Stimulated activated effector memory CD8-positive, alpha-beta T cell treated with anti-CD3 and anti-CD28 coated beads, Interleukin-12 subunit alpha, Interleukin-12 subunit beta, amount 100 ng/mL, for 72 hours (primary cell): Measurements from ENCODE around the gene VPS26B.

Experiments used
- ATAC-seq: fragments of 150-1000 bp; cut with Tn5 transposase; 2 replicates; pipeline ENCODE4 v1.10.0; 2021
- DNase-seq, 2 donors: peaks; one replicate each; pipeline ENCODE4 v3.0.0; 2021 to 2022; ENCODE audit warnings: low spot score in 2 of 2
- H3K27ac Mint-ChIP-seq: one replicate; pipeline ENCODE4 v1.8.0; 2022; ENCODE audit warnings: mild to moderate bottlenecking, mixed read lengths
- H3K36me3 Mint-ChIP-seq: one replicate; pipeline ENCODE4 v1.8.0; 2022; ENCODE audit warnings: mild to moderate bottlenecking, mixed read lengths
- H3K4me1 Mint-ChIP-seq: one replicate; pipeline ENCODE4 v1.8.0; 2022; ENCODE audit warnings: mixed read lengths
- H3K4me3 Mint-ChIP-seq: one replicate; pipeline ENCODE4 v1.8.0; 2022; ENCODE audit warnings: mild to moderate bottlenecking, mixed read lengths
- H3K9me3 Mint-ChIP-seq: one replicate; pipeline ENCODE4 v1.8.0; 2022; ENCODE audit warnings: mixed read lengths

The VPS26B gene

DNA sequence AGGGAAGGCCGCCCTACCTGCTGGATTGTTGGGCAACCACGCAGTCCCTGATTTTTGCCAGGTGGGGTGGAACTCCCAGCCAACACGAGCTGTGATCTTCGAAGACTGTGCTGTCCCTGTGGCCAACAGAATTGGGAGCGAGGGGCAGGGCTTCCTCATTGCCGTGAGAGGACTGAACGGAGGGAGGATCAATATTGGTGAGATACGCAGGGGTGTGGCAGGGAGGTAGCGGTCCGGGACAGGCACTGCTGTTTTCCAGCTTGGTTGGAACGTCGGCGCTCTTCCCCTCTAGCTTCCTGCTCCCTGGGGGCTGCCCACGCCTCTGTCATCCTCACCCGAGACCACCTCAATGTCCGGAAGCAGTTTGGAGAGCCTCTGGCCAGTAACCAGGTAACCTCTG is 36.5 kb downstream of the VPS26B start:
- H3K27ac Mint-ChIP-seq = no peak overlapping the region
- ATAC-seq (no peak), DNase-seq (no peak)
- H3K9me3 Mint-ChIP-seq = no peaks in the 10 kb centered on the region
- H3K4me1 Mint-ChIP-seq = peaks cover 4% of the 10 kb centered on the region
- H3K36me3 Mint-ChIP-seq = peaks cover 56% of the 10 kb centered on the region
- no peak overlapping the region for H3K4me3 Mint-ChIP-seq

DNA sequence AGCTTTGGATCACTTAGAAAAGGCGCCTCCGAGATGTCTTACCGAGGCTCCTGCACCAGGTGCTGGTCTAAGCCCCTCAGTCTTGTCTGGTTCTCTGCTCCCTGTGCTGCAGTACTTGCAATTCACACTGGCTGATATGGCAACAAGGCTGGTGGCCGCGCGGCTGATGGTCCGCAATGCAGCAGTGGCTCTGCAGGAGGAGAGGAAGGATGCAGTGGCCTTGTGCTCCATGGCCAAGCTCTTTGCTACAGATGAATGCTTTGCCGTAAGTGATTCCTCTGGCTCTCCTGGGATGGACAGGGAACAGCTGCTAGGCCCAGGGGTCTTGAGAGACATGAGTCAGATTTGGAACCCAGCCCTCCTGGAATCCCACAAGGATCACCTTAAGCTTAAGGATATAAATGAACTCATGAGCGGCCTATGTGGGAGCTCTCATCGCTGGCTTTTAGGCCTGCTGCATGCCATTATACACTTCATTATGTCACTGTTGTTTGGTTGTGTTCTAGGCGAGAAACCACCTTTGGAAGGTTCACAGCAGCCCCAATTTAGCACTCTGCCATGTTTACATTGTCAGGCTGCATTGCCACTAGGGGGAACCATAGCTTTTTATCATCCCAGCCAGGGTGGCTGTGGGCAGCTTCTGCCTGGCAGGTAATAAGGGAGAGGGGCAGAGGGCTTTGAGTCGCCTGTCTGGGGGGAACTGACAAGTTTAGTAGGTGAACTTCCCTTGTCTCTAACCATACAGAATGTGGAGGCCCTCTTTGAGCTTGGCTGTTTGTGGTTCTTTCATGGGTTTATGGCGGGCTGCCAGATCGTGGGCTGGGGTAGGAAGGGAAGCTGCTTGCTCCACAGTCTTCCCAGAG is 37.4 kb downstream of the VPS26B start:
- ATAC-seq (peak; percentile 70), DNase-seq (no peak)
- no peaks in the 10 kb centered on the region for H3K9me3 Mint-ChIP-seq
- H3K4me1 Mint-ChIP-seq = no peaks in the 10 kb centered on the region
- H3K36me3 Mint-ChIP-seq = peaks cover 53% of the 10 kb centered on the region
- no peak overlapping the region for H3K4me3 Mint-ChIP-seq
- no peak overlapping the region for H3K27ac Mint-ChIP-seq

DNA sequence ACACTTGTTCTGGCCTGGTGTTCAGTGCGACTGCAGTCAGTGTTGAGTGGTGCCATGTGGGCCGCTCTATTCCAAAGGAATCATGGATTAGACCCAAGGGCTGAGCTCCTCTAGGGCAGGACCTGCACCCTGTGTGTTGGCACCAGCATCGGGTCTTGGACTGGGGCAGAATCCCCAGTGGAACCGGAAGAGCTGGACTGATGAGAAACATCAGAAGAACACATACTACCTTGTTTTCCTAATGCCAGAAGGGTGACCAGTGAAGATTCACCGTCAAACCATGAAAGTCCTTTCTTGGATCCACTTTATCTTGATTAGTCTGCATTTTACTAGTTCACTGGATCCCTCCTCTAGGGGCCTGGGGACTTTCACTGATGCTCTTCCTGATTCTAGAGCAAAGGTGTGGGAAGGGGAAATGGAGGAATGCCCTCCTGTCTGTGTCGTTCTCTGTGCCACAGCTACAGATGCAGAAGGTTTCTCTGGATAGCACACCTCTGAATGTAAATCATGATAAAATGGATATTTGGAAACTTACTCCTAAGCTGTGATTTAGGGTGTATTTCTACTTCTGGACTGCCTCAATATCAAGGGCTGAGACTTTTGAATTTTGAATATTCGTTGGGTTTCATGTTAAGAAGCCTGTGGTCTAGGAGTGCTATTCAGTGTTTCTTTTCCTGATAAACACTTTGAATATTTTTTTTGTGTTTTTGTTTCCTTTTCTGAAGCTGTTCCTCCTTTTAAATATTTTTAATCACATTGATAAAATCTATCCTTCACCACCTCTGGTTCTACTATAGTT is 40.7 kb downstream of the VPS26B start:
- no peak overlapping the region for H3K4me3 Mint-ChIP-seq
- H3K27ac Mint-ChIP-seq = peak overlapping the region; percentile 43

DNA sequence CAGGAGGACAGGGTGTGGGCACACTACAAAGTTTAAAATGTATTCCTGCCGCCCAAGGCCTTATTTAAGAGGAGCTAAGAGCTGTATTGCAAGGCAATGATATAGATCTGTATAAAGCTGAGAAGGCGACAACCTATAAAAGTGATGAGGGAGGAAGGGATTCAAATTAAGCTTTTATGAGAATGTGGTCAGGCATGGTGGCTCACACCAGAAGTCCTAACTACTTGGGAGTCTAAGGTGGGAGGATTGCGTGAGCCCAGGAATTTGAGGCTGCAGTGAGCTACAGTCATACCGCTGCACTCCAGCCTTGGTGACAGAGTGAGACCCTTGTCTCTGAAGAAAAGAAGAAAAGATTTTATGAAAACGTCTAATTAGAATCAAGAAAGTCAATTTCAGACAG is 42.0 kb downstream of the VPS26B start:
- DNase-seq (no peak), ATAC-seq (no peak)
- peaks cover 18% of the 10 kb centered on the region for H3K36me3 Mint-ChIP-seq
- H3K27ac Mint-ChIP-seq = no peak overlapping the region
- no peaks in the 10 kb centered on the region for H3K9me3 Mint-ChIP-seq
- no peak overlapping the region for H3K4me3 Mint-ChIP-seq
- peaks cover 19% of the 10 kb centered on the region for H3K4me1 Mint-ChIP-seq

More for the DNA sequence above, 40.7 kb downstream of the VPS26B start:
- peaks cover 7% of the 10 kb centered on the region for H3K4me1 Mint-ChIP-seq
- DNase-seq (no peak), ATAC-seq (no peak)
- peaks cover 25% of the 10 kb centered on the region for H3K36me3 Mint-ChIP-seq
- no peaks in the 10 kb centered on the region for H3K9me3 Mint-ChIP-seq

DNA sequence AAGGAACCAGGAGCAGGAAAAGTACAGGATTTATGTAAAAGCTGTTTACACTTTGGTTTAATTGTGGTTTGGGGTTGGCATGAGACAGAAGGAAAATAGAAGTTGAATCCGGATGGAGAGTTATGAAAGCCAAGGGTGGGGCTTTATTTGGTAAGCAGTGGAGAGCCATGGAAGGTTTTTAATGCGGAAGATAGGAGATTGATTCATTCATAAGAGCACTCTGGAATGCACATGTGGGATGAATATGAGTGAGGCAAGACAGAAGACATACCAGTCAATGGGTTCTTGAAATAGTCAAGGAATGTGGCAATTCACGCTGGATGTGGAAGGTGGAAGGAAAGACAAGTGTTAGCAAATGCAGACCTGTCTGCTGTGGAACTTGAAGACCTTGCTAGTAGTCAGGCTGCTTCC is 42.4 kb downstream of the VPS26B start:
- DNase-seq = no peak
- ATAC-seq = no peak
- H3K36me3 Mint-ChIP-seq = peaks cover 14% of the 10 kb centered on the region

DNA sequence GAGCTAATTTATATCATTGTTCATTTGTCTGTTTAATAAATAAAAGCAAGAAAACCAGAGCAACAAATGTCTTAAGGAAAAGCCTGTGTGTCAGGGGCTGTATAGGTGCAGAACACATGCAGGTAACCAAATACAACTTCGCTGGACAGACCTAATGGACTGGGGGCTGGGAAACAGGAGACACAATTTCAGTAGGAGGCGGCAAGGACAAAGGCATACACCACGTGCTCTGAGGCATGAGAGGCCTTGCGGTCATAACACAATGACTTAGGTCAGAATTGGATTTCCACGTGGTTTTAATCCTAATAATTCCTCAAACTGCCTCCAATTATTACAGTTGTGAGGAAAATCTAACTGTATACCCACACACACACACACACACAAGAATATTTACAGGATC is 43.0 kb downstream of the VPS26B start:
- DNase-seq = no peak
- no peak overlapping the region for H3K4me3 Mint-ChIP-seq
- peaks cover 9% of the 10 kb centered on the region for H3K36me3 Mint-ChIP-seq
- no peak for ATAC-seq
- H3K4me1 Mint-ChIP-seq = peaks cover 21% of the 10 kb centered on the region
- H3K9me3 Mint-ChIP-seq = no peaks in the 10 kb centered on the region
- no peak overlapping the region for H3K27ac Mint-ChIP-seq

More for the DNA sequence above, 42.4 kb downstream of the VPS26B start:
- Mint-ChIP-seq H3K9me3 (no peaks in the 10 kb centered on the region), H3K4me1 (peaks cover 21% of the 10 kb centered on the region), H3K4me3 (no peak overlapping the region), H3K27ac (no peak overlapping the region)

DNA sequence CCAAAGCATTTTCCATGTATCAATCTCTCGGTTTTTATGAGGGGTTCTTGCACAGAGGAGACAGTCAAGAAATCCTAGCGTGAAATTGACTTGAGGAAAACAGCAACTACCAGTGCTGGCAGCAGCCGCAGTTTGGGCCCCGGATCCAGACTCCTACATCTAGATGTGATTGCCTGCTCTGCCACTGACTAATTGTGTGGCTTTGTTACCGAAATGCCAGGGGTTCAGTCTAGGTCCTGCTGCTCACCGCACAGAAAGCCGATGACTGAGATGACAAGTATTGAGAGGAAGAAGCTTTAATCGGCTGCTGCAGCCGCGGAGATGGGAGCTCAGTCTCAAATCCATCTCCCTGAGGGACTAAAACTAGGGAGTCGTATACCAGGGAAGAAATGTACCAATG is 43.5 kb downstream of the VPS26B start:
- no peaks in the 10 kb centered on the region for H3K9me3 Mint-ChIP-seq
- H3K4me1 Mint-ChIP-seq = peaks cover 24% of the 10 kb centered on the region
- ATAC-seq (no peak), DNase-seq (no peak)
- H3K36me3 Mint-ChIP-seq = peaks cover 9% of the 10 kb centered on the region
- no peak overlapping the region for H3K27ac Mint-ChIP-seq
- H3K4me3 Mint-ChIP-seq = no peak overlapping the region

DNA sequence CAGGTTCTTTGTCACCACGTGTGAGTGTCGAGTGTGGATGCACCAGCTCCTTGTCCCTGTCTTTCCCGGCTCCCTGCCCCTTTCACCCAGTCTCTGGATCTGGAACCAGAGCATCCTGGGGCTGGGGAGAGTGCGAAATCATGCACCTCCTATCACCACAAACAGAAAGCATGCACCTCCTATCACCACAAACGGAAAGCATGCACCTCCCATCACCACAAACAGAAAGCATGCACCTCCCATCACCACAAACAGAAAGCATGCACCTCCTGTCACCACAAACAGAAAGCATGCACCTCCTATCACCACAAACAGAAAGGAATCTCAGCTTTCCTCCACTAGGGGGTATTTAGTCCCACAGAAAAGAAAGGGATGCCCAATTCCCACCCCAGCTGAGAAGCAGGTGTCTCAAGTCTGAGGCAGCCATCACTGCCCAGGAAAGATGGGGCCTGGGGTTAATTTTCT is 45.8 kb downstream of the VPS26B start:
- Mint-ChIP-seq H3K27ac (peak overlapping the region; percentile 84), H3K36me3 (no peaks in the 10 kb centered on the region), H3K4me1 (peaks cover 30% of the 10 kb centered on the region), H3K4me3 (peak overlapping the region; percentile 48), H3K9me3 (no peaks in the 10 kb centered on the region)
- ATAC-seq (peak; percentile 41), DNase-seq (no peak)

DNA sequence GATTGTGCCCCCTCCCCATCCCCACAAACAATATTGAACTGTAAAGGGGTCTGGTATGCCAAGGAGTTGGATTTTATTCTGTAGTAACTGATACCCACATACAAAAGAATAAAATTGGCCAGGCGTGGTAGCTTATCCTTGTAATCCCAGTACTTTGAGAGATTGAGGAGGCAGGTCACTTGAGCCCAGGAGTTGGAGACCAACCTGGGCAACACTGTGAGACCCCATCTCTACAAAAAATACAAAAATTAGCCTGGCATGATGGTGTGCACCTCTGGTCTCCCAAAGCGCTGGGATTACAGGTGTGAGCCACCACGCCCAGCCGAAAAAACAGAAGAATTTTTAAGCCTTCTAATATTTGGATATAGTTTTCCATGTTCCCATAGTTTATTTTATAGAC is 47.5 kb downstream of the VPS26B start:
- no peaks in the 10 kb centered on the region for H3K36me3 Mint-ChIP-seq
- no peaks in the 10 kb centered on the region for H3K9me3 Mint-ChIP-seq
- no peak overlapping the region for H3K27ac Mint-ChIP-seq
- H3K4me3 Mint-ChIP-seq = no peak overlapping the region
- DNase-seq = no peak
- no peak for ATAC-seq
- peaks cover 34% of the 10 kb centered on the region for H3K4me1 Mint-ChIP-seq

DNA sequence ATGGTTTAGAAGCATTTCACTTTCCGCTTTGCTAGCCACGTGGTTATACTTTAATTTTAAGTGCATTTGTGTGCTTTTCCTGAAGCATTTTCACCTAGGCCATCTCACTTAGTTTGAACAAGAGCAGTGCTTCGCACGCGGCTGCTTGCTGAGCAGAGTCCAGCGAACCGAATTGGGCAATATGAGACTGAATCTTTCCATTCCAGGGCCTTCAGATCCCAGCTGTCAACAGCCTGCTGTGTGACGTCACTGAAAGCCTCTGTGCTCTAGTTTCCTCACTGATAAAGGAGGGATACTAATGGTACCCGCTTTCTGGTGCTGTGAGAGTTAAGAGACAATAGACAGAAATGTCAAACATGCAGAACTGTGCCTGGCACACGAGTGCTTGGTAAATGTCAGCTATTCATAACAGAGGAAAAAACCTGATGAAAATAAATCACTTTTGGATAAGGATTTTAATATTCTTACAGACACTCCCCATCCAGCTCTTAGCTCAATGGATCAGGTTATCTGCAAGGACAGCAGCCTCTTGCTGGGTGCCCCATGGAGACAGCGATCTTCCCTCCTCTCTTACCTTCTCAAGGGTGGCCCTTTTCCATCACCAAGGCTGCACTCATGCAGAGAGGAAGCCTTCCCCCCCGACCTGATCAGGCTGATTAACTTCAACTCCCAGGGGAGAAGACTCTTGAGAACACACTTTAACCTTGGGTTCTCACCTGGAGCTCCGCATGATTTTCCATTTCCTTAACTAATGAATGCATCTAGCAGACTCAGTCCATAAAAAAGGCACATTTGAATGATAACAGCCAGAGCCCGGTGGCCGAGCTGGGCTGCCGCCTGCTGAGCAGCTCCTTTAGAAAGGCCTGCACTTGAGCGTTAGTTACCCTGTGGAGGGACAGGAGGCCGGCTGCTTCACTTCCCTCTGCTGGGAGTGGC is 48.2 kb downstream of the VPS26B start:
- DNase-seq (no peak), ATAC-seq (no peak)
- no peak overlapping the region for H3K27ac Mint-ChIP-seq
- peaks cover 38% of the 10 kb centered on the region for H3K4me1 Mint-ChIP-seq
- H3K36me3 Mint-ChIP-seq = no peaks in the 10 kb centered on the region
- peak overlapping the region; percentile 19 for H3K4me3 Mint-ChIP-seq
- no peaks in the 10 kb centered on the region for H3K9me3 Mint-ChIP-seq

DNA sequence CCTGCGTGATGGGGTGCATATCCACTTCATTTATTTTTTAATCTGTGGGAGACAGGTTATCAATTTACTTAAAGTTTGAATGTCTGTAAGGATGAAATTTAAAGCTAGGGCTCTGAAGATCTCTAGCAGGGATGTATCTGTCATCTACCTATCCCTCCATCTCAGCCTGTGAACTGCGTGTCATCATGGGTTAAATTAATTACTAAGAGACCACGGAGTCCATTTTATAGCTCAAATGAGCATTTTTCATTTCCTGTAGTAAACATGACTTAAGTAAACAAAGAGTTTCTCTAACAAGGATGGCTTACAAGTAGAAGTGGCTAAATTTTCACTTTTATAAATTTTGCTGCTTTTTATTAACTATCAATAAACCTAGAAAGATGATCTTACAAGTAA is 48.8 kb downstream of the VPS26B start:
- peaks cover 38% of the 10 kb centered on the region for H3K4me1 Mint-ChIP-seq
- H3K36me3 Mint-ChIP-seq = no peaks in the 10 kb centered on the region
- ATAC-seq (no peak), DNase-seq (no peak)
- H3K9me3 Mint-ChIP-seq = no peaks in the 10 kb centered on the region
- no peak overlapping the region for H3K27ac Mint-ChIP-seq
- H3K4me3 Mint-ChIP-seq = peak overlapping the region; percentile 19

DNA sequence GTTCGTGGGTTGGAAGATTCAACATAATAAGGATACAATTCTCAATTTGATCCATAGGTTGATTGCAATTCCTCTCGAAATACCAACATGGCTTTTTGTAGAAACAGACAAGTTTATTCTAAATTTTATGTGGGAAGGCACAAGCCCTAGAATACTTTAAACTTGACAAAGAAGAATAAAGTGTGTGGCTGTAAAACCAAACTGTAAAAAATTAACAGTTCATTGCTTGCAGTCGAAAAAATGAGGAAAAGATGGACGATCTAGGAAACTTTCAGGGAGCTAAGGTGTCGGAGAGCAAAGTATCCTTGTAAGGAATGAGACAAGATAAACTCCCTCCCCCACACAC is 50.7 kb downstream of the VPS26B start:
- Mint-ChIP-seq H3K4me1 (peaks cover 31% of the 10 kb centered on the region), H3K36me3 (no peaks in the 10 kb centered on the region), H3K4me3 (peak overlapping the region; percentile 92), H3K9me3 (no peaks in the 10 kb centered on the region), H3K27ac (peak overlapping the region; percentile 85)
- ATAC-seq = no peak
- no peak for DNase-seq

DNA sequence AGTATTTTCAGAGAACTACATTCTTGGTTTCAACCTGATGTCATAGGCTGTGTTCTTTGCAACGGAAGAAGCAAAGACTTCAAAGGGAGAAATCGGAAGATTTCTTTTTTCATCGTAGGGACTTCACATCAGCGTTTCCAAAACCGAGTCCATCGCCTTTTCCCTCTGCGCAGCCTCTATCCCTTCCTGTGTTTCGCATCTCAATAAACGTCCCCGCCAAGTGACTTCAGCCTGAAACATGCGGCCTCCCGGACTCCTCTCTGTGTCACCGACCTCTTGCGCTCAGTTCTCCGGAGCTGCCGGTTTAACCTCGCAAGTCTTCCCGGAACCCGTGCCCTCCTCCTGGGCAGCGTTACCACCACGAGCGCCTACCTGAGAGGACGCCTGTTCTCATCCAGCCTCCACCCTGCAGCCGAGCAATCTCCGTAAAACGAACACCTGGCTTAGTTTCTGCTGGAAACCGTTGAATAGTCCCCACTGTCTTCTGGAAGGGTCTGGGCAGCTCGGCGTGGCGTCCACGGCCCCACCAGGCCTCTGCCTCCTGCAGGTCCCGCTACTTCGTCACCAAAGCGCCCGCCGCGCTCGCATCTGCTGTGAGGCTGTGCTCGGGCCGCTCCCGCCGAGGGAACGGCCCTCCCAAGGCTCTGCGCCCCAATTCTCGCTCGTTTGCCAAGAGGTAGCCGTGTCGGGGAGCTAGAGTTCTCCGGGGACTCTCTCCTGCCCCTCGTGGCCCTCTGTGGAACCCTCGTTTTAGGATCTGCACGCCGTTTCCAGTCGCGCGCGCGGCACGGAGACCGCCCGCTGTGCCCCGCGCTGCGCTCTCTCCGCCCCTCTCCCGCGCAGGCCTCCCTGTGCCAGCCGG is 51.3 kb downstream of the VPS26B start, which contains the start of gene GLB1L3:
TSS of gene GLB1L3 (plus strand) at position 846 of the 862 bp plus-strand sequence. CDS start 362 bp downstream, outside the sequence.
- Mint-ChIP-seq H3K9me3 (no peaks in the 10 kb centered on the region), H3K27ac (peak within 1 kb of the TSS; percentile 85), H3K36me3 (no peaks in the 10 kb centered on the region), H3K4me3 (peak within 1 kb of the TSS; percentile 92), H3K4me1 (peaks cover 25% of the 10 kb centered on the region)
- DNase-seq (peak; percentile 14 to 89), ATAC-seq (peak; percentile 94)
